Measurements from ENCODE around the gene DEGS2. TPM values are rescaled to one million over a fixed set of nuclear protein-coding genes. Genes with fewer than 3 reads are reported as not detected.
"Not testable (repeated sequence)": the region's sequence is repeated elsewhere in the genome, so short reads cannot be mapped to it uniquely, and the experiment has no call there.

Gene DEGS2
- total RNA-seq, 1 donor from 2014 or later: 7.4 TPM

GRCh38 chr14:100178691-100179090 is 19.2 kb upstream of the DEGS2 start:
- DNase-seq: no peak

GRCh38 chr14:100176811-100177327 is 17.4 kb upstream of the DEGS2 start:
- no peak for DNase-seq

- no peak for DNase-seq
Observed at GRCh38 chr14:100173353-100173752, 13.9 kb upstream of the DEGS2 start.

- DNase-seq: no peak
Observed at GRCh38 chr14:100172811-100173210, 13.4 kb upstream of the DEGS2 start.

- DNase-seq: no peak
Observed at GRCh38 chr14:100170880-100171279, 11.4 kb upstream of the DEGS2 start.

GRCh38 chr14:100168506-100168905 is 9.1 kb upstream of the DEGS2 start:
- no peak for DNase-seq

- no peak for DNase-seq
Observed at GRCh38 chr14:100165831-100166440, 6.5 kb upstream of the DEGS2 start.

GRCh38 chr14:100165376-100165775 is 5.9 kb upstream of the DEGS2 start:
- no peak for DNase-seq

GRCh38 chr14:100160534-100160916 is 1.1 kb upstream of the DEGS2 start:
- no peak for DNase-seq

- DNase-seq: no peak
Observed at GRCh38 chr14:100159865-100160533, 554 bp upstream of the DEGS2 start.

- DNase-seq: no peak
Observed at GRCh38 chr14:100158566-100159093, 815 bp downstream of the DEGS2 start.

GRCh38 chr14:100157548-100158232 is 1.8 kb downstream of the DEGS2 start:
- not testable (repeated sequence) for DNase-seq

GRCh38 chr14:100156776-100157175 is 2.7 kb downstream of the DEGS2 start:
- no peak for DNase-seq

- DNase-seq: no peak
Observed at GRCh38 chr14:100155756-100156616, 3.5 kb downstream of the DEGS2 start.

GRCh38 chr14:100155049-100155621 is 4.3 kb downstream of the DEGS2 start:
- DNase-seq: no peak

GRCh38 chr14:100153560-100153959 is 5.9 kb downstream of the DEGS2 start:
- no peak for DNase-seq

GRCh38 chr14:100152091-100152490 is 7.4 kb downstream of the DEGS2 start:
- no peak for DNase-seq

- DNase-seq: no peak
Observed at GRCh38 chr14:100150932-100151587, 8.4 kb downstream of the DEGS2 start.

- no peak for DNase-seq
Observed at GRCh38 chr14:100149851-100150611, 9.4 kb downstream of the DEGS2 start.
